Coronary artery (tissue), 2 donors: ENCODE measurements around the gene RANBP9.
A peak's percentile ranks its signal among the peaks of the same experiment; 100 is the strongest.

Source experiments
- DNase-seq: peaks from one replicate; pipeline ENCODE4 v3.0.0-alpha.2; 2017; ENCODE audit warnings: low spot score
- H3K27ac ChIP-seq, 2 donors: fragments of 200-600 bp; sonication (generic); one replicate each; pipeline ENCODE4 v1.5.1; 2016 to 2019
- H3K4me3 ChIP-seq: fragments of 200-600 bp; sonication (generic); 2 replicates; pipeline ENCODE4 v1.5.1; 2016; ENCODE audit warnings: mild to moderate bottlenecking, moderate library complexity
- CTCF ChIP-seq: fragments of 200-600 bp; sonication (generic); IDR thresholded peaks from one replicate; pipeline ENCODE4 v1.5.1; 2019; ENCODE audit warnings: antibody characterized with exemption

RANBP9 gene

GRCh38 chr6:13711324-13711732, 307 bp downstream of the RANBP9 start:
- H3K4me3 ChIP-seq, result peak overlapping the region; percentile 77

GRCh38 chr6:13710552-13711323, 897 bp downstream of the RANBP9 start:
- peak; percentile 77 for DNase-seq
- Histone ChIP-seq H3K4me3 (peak overlapping the region; percentile 77), H3K27ac (peak overlapping the region; percentile 86 to 98)
- no peak for TF ChIP-seq CTCF

More at GRCh38 chr6:13711324-13711732, 307 bp downstream of the RANBP9 start:
- peak overlapping the region; percentile 86 to 98 for H3K27ac ChIP-seq
- no peak for TF ChIP-seq CTCF
- peak; percentile 79 for DNase-seq

- Histone ChIP-seq H3K27ac (peak overlapping the region; percentile 86 to 98), H3K4me3 (peak overlapping the region; percentile 77)
- DNase-seq, result no peak
- TF ChIP-seq CTCF, result no peak
Measured at GRCh38 chr6:13709689-13710551, 1.7 kb downstream of the RANBP9 start.

- TF ChIP-seq CTCF, result no peak
- no peak for DNase-seq
- Histone ChIP-seq H3K4me3 (peak overlapping the region; percentile 77), H3K27ac (peak overlapping the region; percentile 86 to 98)
Measured at GRCh38 chr6:13708736-13709135, 2.9 kb downstream of the RANBP9 start.

- DNase-seq, result no peak
- Histone ChIP-seq H3K4me3 (no peak overlapping the region), H3K27ac (no peak overlapping the region)
- TF ChIP-seq CTCF, result no peak
Measured at GRCh38 chr6:13703496-13703895, 8.1 kb downstream of the RANBP9 start.

- DNase-seq, result no peak
- TF ChIP-seq CTCF, result no peak
- H3K4me3 ChIP-seq, result no peak overlapping the region
- no peak overlapping the region for H3K27ac ChIP-seq
Measured at GRCh38 chr6:13702809-13703302, 8.8 kb downstream of the RANBP9 start.
